GM19238 (cell line): ENCODE measurements around the gene TMEM131.
"Not testable (repeated sequence)": the region's sequence is repeated elsewhere in the genome, so short reads cannot be mapped to it uniquely, and the experiment has no call there.

ENCODE experiments used
- DNase-seq: peaks from one replicate; pipeline ENCODE4 v3.0.0; 2011; ENCODE audit warnings: low spot score; ENCODE audit not compliant: insufficient read length

TMEM131 gene

GRCh38 chr2:97724501-97724900 lies 271.2 kb downstream of the TMEM131 start:
- DNase-seq, result no peak

DNA sequence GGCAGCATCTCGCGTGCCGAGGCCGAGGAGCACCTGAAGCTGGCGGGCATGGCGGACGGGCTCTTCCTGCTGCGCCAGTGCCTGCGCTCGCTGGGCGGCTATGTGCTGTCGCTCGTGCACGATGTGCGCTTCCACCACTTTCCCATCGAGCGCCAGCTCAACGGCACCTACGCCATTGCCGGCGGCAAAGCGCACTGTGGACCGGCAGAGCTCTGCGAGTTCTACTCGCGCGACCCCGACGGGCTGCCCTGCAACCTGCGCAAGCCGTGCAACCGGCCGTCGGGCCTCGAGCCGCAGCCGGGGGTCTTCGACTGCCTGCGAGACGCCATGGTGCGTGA lies 271.7 kb downstream of the TMEM131 start:
- DNase-seq, result no peak

DNA sequence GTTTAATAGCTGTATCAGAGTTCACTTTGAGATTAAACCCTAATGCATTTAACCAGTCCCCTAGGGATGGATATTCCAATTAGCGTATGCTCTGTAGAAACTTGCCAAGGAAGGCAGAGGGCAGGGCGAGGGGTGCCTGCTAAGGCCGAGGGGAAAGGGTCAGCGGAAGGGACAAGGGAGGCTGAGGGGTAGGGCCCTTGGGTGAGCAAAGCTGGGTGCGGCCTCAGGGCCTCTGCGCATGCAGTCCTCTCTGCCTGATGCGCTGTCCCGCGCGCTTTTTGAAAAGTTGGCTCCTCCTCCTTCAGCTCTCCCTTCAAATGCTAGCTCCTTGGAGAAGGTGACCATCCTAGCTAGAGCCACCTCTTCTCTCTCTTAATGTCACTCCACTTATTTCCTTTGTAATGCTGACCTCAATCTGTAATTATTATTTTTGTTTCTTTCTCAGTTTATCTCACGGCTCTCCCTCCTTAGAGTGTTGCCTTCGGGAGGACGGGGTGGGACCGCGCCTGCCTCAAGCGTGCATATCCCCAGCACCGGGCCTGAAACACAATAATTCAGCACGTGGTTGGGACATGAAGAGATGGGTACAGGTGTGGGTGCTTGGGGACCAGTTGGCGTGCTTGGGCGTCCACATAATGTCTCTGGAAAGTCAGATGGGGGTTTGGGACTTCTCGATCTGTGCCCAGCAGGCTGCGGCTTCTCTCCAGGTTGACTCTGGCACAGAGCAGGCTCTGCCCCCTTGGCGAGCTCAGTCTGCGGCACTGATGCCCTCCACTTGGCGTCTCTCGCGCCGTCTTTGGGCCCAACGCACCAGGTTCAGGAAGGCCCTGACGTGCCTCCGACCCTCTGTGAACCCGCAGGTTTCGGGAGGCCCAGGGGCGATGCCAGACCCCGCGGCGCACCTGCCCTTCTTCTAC lies 272.3 kb downstream of the TMEM131 start:
- no peak for DNase-seq

GRCh38 chr2:97722227-97722626 lies 273.5 kb downstream of the TMEM131 start:
- no peak for DNase-seq

- DNase-seq, result no peak
Observed at GRCh38 chr2:97720746-97721145, 275.0 kb downstream of the TMEM131 start.

- no peak for DNase-seq
Observed at GRCh38 chr2:97719362-97720155, 276.2 kb downstream of the TMEM131 start.

DNA sequence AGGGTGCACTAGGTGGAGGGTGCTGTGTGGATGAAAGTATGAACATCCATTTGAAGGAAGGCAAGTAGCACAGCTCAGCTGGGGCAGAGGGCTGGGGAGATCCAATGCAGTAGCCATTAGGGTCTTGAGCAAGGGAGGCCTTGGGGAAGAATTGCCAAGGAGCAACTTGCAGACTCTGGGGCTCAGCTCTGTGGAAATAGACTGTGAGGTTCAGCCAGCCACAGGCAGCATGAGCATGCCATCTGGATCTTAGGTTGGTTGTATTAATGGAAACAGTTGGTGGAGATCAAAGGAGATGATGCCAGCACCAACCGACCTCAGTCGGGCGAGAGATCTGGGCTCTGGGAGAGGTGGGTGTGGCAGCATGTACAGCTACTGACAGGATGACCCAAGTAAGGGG lies 276.8 kb downstream of the TMEM131 start:
- DNase-seq, result no peak

- DNase-seq, result peak; percentile 67
Observed at GRCh38 chr2:97718051-97718882, 277.5 kb downstream of the TMEM131 start.

GRCh38 chr2:97717613-97717995 lies 278.1 kb downstream of the TMEM131 start:
- no peak for DNase-seq

- DNase-seq, result no peak
Observed at GRCh38 chr2:97716695-97717612, 278.8 kb downstream of the TMEM131 start.

GRCh38 chr2:97715951-97716694 lies 279.6 kb downstream of the TMEM131 start:
- DNase-seq, result no peak

DNA sequence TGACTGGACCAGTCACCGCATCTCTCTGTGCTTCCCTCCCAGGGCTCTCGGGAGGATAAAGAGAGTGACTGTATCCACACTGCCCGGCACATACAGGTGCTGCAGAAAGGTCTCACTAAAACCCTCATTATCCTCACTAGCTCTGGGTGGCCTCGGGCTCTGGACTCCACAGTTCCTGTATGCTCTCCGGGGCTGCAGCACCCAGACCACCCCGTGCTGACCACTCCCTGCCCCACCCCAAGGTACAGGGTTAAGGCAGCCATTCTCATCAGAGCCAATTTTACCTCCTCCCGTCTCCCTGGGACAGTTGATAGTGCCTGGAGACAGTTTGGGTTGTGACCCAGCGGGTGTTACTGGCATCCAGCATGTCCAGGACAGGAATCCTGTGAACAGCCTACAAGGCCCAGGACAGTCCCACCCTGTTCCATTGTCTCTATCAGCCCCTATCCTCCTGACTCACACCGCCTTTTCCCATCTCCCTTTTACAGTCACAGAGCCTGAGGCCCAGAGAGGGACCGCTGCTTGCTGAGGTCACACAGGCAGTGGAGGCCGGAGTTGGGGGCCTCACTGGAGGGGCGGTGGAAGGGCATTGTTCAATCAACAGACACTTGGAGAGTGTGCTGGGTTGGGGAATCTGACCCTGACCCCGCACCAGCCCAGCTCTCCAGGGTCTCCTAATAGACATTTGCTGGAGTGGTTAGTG lies 280.6 kb downstream of the TMEM131 start:
- no peak for DNase-seq

GRCh38 chr2:97714084-97714949 lies 281.4 kb downstream of the TMEM131 start:
- DNase-seq, result no peak

DNA sequence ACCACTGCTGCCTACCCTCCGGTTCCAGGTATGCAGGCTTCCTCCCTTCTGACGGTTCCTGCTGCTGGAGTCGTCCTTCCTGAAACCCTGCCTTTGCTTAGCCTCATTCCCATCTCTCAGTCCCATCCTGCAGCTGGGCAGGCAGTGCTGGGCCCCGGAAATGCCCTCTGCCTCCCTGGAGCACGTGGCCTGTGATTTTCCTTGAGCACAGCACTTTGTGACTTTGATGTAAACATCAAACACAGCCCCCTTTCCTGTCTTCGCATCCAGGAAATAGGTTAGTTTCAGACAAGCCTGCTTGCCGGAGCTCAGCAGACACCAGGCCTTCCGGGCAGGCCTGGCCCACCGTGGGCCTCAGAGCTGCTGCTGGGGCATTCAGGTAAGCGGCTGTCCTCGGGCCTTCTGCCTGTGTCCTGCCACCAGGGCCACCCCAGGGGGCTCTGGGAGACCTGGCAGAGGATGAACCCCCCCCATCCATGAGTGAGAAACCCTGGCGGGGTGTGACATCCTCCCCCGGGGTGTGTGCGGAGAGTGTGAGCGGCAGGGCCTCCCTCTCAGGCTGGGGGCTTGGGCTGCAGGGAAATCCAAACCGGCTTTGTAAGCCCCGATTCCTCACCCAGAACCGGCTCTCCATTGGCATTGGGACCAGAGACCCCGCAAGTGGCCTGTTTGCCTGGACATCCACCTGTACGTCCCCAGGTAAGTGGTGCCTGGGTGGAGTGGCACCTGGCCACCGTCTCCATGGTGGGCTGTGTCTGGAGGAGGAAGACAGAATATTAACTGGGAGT lies 282.3 kb downstream of the TMEM131 start, which contains the start of gene ZAP70:
Gene ZAP70 (plus strand): TSS at position 281 of the 788 bp plus-strand sequence. CDS start 10,461 bp downstream, outside the sequence.
- peak; percentile 28 for DNase-seq

DNA sequence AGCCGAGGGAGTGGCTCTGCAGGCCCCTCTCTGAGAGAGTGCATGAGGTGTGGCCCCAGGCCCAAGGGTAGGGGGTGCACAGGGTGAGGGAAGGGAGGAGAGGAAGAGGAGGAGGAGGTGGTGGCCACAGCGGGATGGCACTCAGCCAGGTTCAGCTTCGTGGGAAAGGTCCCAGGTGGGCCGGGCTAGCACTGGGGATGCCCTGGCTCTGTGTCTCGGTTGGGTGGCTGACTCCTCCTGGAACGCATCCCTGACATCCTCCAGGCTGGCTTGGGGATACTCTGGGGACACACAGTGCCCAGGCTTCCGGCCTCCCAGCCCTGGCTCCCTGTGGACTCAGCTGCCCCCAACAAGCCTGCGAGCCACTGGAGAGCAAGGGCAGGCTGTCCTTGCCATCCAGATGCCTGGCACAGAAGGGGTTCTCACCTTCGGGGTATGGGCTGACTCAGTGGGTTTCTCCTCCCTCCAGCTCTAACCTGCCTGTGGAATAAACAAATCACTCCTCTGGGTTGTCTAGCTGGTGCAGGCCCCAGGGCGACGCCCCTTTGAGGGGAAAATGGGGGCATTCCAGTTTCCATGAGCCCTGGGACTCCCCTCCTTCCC lies 283.0 kb downstream of the TMEM131 start:
- no peak for DNase-seq

- not testable (repeated sequence) for DNase-seq
Observed at GRCh38 chr2:97712175-97712574, 283.6 kb downstream of the TMEM131 start.

DNA sequence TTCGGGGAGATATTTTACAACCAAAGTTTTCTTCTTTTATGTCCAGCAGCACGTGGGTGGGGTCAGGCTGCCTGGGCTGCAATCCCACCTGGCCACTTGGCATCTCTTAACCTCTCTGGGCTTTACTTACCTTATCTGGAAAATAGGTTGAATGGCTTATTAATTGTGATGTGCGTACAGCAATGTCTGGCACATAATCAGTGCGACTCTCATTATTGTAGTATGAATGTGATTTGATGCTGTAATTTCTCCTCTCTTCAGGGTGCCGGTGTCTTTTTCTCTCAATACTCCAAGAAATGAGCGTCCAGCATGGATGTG lies 284.4 kb downstream of the TMEM131 start:
- no peak for DNase-seq
